HFFc6 (cell line): ENCODE measurements around the gene METTL25B. TPM values are rescaled to one million over a fixed set of nuclear protein-coding genes. Genes with fewer than 3 reads are reported as not detected.
A peak's percentile ranks its signal among the peaks of the same experiment; 100 is the strongest.
"Not testable (repeated sequence)": the region's sequence is repeated elsewhere in the genome, so short reads cannot be mapped to it uniquely, and the experiment has no call there.

ENCODE experiments used
- DNase-seq: peaks from one replicate; pipeline ENCODE4 v3.0.0-alpha.2; 2018
- H3K27ac Mint-ChIP-seq: 2 replicates; pipeline ENCODE4 v1.8.0; 2020; ENCODE audit warnings: mild to moderate bottlenecking, mixed read lengths
- H3K27me3 Mint-ChIP-seq: 2 replicates; pipeline ENCODE4 v1.8.0; 2021; ENCODE audit warnings: mild to moderate bottlenecking, moderate library complexity, mixed read lengths; ENCODE audit not compliant: insufficient read depth
- H3K36me3 Mint-ChIP-seq: 2 replicates; pipeline ENCODE4 v1.8.0; 2021; ENCODE audit warnings: low read depth, mixed read lengths
- H3K4me1 Mint-ChIP-seq: 2 replicates; pipeline ENCODE4 v1.8.0; 2020; ENCODE audit warnings: low read depth, mixed read lengths
- H3K4me3 Mint-ChIP-seq: 2 replicates; pipeline ENCODE4 v1.8.0; 2020; ENCODE audit warnings: mild to moderate bottlenecking, moderate library complexity, mixed read lengths
- H3K9me3 Mint-ChIP-seq: 2 replicates; pipeline ENCODE4 v1.8.0; 2020; ENCODE audit warnings: mild to moderate bottlenecking, mixed read lengths
- CTCF ChIP-seq: fragments of 200-600 bp; sonication (generic); IDR thresholded peaks from 2 replicates; pipeline ENCODE4 v1.5.0; 2021; ENCODE audit warnings: antibody characterized with exemption, mild to moderate bottlenecking
- total RNA-seq, 6 experiments: library from RNA; stranded (reverse); fragmentation: NEBNext Ultra II Directional; extraction: Animal tissue kit (Norgen Biotek cat#: 25700); gene quantifications; 2 replicates in 1 of 6; 3 replicates in 5 of 6; pipeline ENCODE4 v1.2.3, GENCODE V29; 2021

Gene METTL25B
- total RNA-seq, 6 experiments from 2014 or later: 11.2 to 16.0 (median 13.9) TPM

GRCh38 chr1:156752843-156753482, 24.7 kb downstream of the METTL25B start:
- no peak for TF ChIP-seq CTCF
- Mint-ChIP-seq H3K4me1 (peaks cover 38% of the 10 kb centered on the region), H3K4me3 (peak overlapping the region; percentile 98), H3K36me3 (peaks cover 17% of the 10 kb centered on the region), H3K9me3 (no peaks in the 10 kb centered on the region), H3K27ac (peak overlapping the region; percentile 96), H3K27me3 (no peaks in the 10 kb centered on the region)
- DNase-seq: peak; percentile 53

DNA sequence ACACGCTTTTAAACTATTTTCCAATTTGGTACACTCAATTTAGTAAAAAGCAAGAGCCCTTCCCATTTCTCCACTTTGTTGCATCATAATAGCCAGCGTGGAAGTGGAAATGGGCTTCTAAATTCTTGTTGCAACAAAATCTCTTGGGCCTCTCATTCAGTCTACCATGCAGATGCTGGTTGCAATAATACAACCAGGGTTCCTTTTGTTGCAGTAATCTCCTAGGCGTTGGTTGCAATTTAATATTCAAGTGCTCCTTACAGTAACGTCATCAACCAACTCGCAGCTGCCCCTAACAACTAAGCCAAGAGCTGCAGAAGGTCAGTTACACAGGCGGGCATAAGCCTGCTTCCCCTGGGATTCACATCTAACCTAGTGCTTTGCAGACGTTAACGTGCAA, 25.9 kb downstream of the METTL25B start:
- DNase-seq: no peak
- no peak for TF ChIP-seq CTCF
- Mint-ChIP-seq H3K4me1 (peaks cover 32% of the 10 kb centered on the region), H3K36me3 (peaks cover 15% of the 10 kb centered on the region), H3K4me3 (no peak overlapping the region), H3K9me3 (no peaks in the 10 kb centered on the region), H3K27me3 (no peaks in the 10 kb centered on the region), H3K27ac (no peak overlapping the region)

- H3K4me1 Mint-ChIP-seq: peaks cover 20% of the 10 kb centered on the region
- no peaks in the 10 kb centered on the region for H3K27me3 Mint-ChIP-seq
- TF ChIP-seq CTCF: no peak
- no peak for DNase-seq
- H3K9me3 Mint-ChIP-seq: no peaks in the 10 kb centered on the region
- no peak overlapping the region for H3K4me3 Mint-ChIP-seq
- H3K36me3 Mint-ChIP-seq: peaks cover 2% of the 10 kb centered on the region; the same call in 1 of the 2 replicates
- no peak overlapping the region for H3K27ac Mint-ChIP-seq
These were observed 27.3 kb downstream of the METTL25B start for GRCh38 chr1:156755527-156755950.

DNA sequence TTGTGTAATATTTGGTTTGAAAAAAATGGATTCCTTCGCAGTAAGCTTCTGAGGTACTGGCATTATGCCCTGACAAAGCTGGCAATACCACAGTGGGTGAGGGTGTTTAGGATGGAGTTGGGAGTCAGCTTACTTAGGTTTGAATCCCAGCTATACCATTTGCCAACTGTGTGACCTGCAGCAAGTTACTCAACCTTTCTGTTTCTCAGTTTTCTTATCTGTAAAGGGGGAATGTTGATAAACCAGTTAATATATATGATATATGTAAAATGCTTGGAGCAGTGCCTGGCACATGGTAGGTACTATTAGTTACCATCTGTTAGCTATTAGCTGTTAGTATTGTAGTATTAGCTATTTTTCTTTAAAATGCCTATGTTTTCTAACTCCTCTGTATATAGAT, 28.1 kb downstream of the METTL25B start:
- no peak for DNase-seq
- no peaks in the 10 kb centered on the region for H3K36me3 Mint-ChIP-seq
- no peaks in the 10 kb centered on the region for H3K9me3 Mint-ChIP-seq
- TF ChIP-seq CTCF: no peak
- H3K27ac Mint-ChIP-seq: no peak overlapping the region
- no peaks in the 10 kb centered on the region for H3K27me3 Mint-ChIP-seq
- H3K4me3 Mint-ChIP-seq: no peak overlapping the region
- H3K4me1 Mint-ChIP-seq: peaks cover 20% of the 10 kb centered on the region

GRCh38 chr1:156757572-156758253, 29.4 kb downstream of the METTL25B start:
- H3K9me3 Mint-ChIP-seq, H3K27ac Mint-ChIP-seq, H3K36me3 Mint-ChIP-seq, DNase-seq, H3K4me3 Mint-ChIP-seq, H3K27me3 Mint-ChIP-seq: not testable (repeated sequence)
- peaks cover 12% of the 10 kb centered on the region for H3K4me1 Mint-ChIP-seq

DNA sequence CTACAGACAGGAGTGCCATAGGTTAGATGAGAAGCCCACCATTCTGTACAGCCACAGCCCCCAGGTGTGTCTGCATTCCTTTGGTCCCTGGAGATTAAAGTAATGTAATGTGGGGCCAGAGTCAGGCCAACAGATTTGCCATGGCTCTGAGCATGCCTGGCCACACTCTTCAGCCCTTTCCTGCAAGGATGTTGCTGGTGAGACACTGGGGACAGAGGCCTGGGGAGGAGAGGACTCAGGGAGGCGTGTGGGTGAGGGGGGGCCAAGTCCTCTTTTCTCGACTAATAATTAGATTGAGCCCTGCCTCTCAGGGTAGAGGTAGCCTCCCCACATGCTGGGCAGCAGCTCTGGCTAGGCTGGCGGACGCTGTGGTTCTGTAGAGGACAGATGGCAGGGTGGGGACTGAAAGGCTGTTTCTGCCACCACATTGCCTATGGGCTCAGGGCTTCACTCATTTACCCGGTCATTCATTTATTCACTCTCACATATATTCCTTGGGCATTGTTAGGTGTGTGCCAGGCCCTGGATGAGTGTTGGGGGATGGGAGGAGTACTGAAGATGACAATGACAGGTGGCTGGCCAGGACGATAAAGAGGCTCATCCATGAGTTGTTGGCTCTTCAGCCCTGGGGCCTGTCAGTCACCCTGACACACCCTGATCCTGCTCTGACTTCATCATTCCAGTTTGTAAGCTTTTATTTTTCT, 32.0 kb downstream of the METTL25B start:
- Mint-ChIP-seq H3K4me1 (peaks cover 6% of the 10 kb centered on the region; the same call in 1 of the 2 replicates), H3K4me3 (no peak overlapping the region), H3K27ac (no peak overlapping the region), H3K9me3 (no peaks in the 10 kb centered on the region), H3K36me3 (no peaks in the 10 kb centered on the region), H3K27me3 (no peaks in the 10 kb centered on the region)
- TF ChIP-seq CTCF: no peak
- DNase-seq: no peak
